ENCODE measurements around the gene SLC17A2. TPM values are rescaled to one million over a fixed set of nuclear protein-coding genes. Genes with fewer than 3 reads are reported as not detected.

Gene SLC17A2
- total and polyA plus RNA-seq, 2 of the 4 experiments (the other 2 are of a cell fraction), result not detected

GRCh38 chr6:25907475-25908014 is 22.9 kb downstream of the SLC17A2 start:
- H2AK9ac ChIP-seq (replicated peaks; ENCODE audit: low read depth, low read length, poor library complexity), result no peak overlapping the region
- H3K18ac ChIP-seq (ENCODE audit: low read depth, low read length), result no peak overlapping the region
- H3K14ac ChIP-seq (replicated peaks; ENCODE audit: low read depth, low read length), result no peak overlapping the region
- H3K9ac ChIP-seq (ENCODE audit: low read depth, low read length), result no peak overlapping the region
- no peaks in the 10 kb centered on the region for H3K4me1 ChIP-seq (ENCODE audit: control insufficient read depth, insufficient read depth, low read length)
- ATAC-seq (ENCODE audit: low read depth) (no peak), DNase-seq (no peak)
- no peaks in the 10 kb centered on the region for H3K27me3 ChIP-seq (ENCODE audit: control insufficient read depth, insufficient read depth, low read length)
- no peak overlapping the region for H3K4me2 ChIP-seq (ENCODE audit: low read depth, low read length)
- no peak overlapping the region for H2BK120ac ChIP-seq (ENCODE audit: low read depth, low read length)
- dilution Hi-C loops (cut with HindIII; ENCODE audit: low sequenced_read_pairs, unreplicated experiment), result no loop called here
- no peak overlapping the region for H3K56ac ChIP-seq (ENCODE audit: extremely low read depth, insufficient read depth, low read length)
- no peaks in the 10 kb centered on the region for H3K9me1 ChIP-seq (ENCODE audit: insufficient read depth, low read length)
- H3K36me3 ChIP-seq (ENCODE audit: control insufficient read depth, insufficient read depth, low read length), result no peaks in the 10 kb centered on the region
- no peak overlapping the region for H2BK15ac ChIP-seq (ENCODE audit: low read depth, low read length)
- H3K4me3 ChIP-seq (ENCODE audit: insufficient read depth, low read depth, low read length), result no peak overlapping the region
- H3K79me1 ChIP-seq (ENCODE audit: low read depth in 1 of 2, low read length in 2 of 2), result no peaks in the 10 kb centered on the region
- TF ChIP-seq CEBPB (IDR thresholded peaks at IDR 0.05; ENCODE audit: low read depth, low read length), result no peak
- TF ChIP-seq MXI1 (IDR thresholded peaks at IDR 0.05; ENCODE audit: borderline replicate concordance, low read depth, low read length), result no peak
- H2BK5ac ChIP-seq (ENCODE audit: low read depth, low read length, poor library complexity, severe bottlenecking), result no peak overlapping the region
- no peak overlapping the region for H4K5ac ChIP-seq (ENCODE audit: low read depth, low read length)
- in situ Hi-C loops (cut with MboI; ENCODE audit: low sequenced_read_pairs), result no loop called here
- ChIA-PET CTCF (no interaction called here), POLR2A (ENCODE audit: unreplicated experiment) (no interaction called here)
- no CpG with 5 or more reads among the region's 1 CpG for WGBS, 2 experiments (ENCODE audit: extremely low coverage in 2 of 2, insufficient read length in 1 of 2)
- H3K23ac ChIP-seq (ENCODE audit: low read depth, low read length), result no peak overlapping the region
- H3K27ac ChIP-seq (ENCODE audit: insufficient read depth, low read length), result no peak overlapping the region
- H4K8ac ChIP-seq (ENCODE audit: low read depth in 2 of 2, low read length in 2 of 2), result no peak overlapping the region
- no peak overlapping the region for H3K4ac ChIP-seq (ENCODE audit: low read depth, low read length)
- H4K20me1 ChIP-seq (ENCODE audit: insufficient read depth, low read length), result no peaks in the 10 kb centered on the region
- H2AK5ac ChIP-seq (ENCODE audit: low read depth, low read length), result no peak overlapping the region
- intact Hi-C loops (cut with micrococcal nuclease), result no loop called here
- no peak overlapping the region for H2AFZ ChIP-seq (replicated peaks; ENCODE audit: low read length, poor library complexity)
- H4K91ac ChIP-seq (ENCODE audit: insufficient read depth, low read depth, low read length), result no peak overlapping the region
- BruUV-seq (replicated peaks), result no TSS peak
- no peaks in the 10 kb centered on the region for H3K9me3 ChIP-seq (ENCODE audit: control insufficient read depth, insufficient read depth, low read length)
- H2BK20ac ChIP-seq (ENCODE audit: low read depth, low read length), result no peak overlapping the region

Data from IMR-90 (cell line).